ENCODE measurements around the gene ALOX5. TPM values are rescaled to one million over a fixed set of nuclear protein-coding genes. Genes with fewer than 3 reads are reported as not detected.

Gene ALOX5
- total RNA-seq, 1 experiment from 2014 or later = 3.4 TPM

DNA sequence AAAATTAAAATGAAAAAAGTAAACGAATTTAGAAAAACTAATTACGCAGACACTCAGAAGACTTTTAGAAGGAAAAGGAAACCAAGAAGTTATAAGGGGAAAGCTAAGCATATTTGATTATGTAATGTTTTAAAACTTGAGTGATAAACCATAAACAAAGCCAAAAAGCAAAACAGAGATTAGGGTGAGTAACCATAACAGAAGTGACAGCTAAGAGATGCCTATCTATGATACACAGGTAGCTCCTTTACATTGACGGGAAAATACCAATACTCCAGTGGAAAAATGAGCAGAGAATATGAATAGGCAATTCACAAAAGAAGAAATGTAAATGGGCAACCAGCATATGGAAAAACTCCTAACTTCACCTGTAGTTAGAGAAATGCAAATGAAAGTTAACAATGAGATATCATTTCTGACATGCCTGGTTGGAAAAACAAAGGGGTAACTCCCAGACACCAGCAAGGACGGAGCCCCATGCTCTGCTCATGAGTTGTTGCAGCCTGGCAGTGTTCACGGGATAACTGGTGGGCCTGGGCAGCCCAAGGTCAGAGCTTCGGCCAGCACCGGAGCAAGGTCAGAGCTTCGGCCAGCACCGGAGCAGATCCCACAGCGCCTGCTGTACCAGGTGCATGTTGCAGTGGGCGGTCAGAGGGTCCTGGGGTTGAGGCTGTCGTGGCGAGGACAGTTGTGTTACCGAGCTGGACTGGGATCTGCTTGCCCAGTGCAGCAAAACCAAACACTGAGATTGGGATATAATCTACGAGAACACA lies 58.9 kb downstream of the ALOX5 start (continued):
- TF ChIP-seq, protein P1, sequence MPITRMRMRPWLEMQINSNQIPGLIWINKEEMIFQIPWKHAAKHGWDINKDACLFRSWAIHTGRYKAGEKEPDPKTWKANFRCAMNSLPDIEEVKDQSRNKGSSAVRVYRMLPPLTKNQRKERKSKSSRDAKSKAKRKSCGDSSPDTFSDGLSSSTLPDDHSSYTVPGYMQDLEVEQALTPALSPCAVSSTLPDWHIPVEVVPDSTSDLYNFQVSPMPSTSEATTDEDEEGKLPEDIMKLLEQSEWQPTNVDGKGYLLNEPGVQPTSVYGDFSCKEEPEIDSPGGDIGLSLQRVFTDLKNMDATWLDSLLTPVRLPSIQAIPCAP (CRISPR knock-in tag; IDR thresholded peaks at IDR 0.05) = no peak
- TF ChIP-seq, protein P2, sequence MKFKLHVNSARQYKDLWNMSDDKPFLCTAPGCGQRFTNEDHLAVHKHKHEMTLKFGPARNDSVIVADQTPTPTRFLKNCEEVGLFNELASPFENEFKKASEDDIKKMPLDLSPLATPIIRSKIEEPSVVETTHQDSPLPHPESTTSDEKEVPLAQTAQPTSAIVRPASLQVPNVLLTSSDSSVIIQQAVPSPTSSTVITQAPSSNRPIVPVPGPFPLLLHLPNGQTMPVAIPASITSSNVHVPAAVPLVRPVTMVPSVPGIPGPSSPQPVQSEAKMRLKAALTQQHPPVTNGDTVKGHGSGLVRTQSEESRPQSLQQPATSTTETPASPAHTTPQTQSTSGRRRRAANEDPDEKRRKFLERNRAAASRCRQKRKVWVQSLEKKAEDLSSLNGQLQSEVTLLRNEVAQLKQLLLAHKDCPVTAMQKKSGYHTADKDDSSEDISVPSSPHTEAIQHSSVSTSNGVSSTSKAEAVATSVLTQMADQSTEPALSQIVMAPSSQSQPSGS (CRISPR knock-in tag; IDR thresholded peaks at IDR 0.05; ENCODE audit: borderline replicate concordance, low read depth) = no peak
- no peak for TF ChIP-seq FOXK1 (CRISPR knock-in tag; IDR thresholded peaks at IDR 0.05)
- TF ChIP-seq, protein P3, sequence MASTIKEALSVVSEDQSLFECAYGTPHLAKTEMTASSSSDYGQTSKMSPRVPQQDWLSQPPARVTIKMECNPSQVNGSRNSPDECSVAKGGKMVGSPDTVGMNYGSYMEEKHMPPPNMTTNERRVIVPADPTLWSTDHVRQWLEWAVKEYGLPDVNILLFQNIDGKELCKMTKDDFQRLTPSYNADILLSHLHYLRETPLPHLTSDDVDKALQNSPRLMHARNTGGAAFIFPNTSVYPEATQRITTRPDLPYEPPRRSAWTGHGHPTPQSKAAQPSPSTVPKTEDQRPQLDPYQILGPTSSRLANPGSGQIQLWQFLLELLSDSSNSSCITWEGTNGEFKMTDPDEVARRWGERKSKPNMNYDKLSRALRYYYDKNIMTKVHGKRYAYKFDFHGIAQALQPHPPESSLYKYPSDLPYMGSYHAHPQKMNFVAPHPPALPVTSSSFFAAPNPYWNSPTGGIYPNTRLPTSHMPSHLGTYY (CRISPR knock-in tag; IDR thresholded peaks at IDR 0.05) = no peak
- TF ChIP-seq ZNF138 (CRISPR knock-in tag; conservative IDR thresholded peaks at IDR 0.05) = no peak
- TF ChIP-seq, protein P4, sequence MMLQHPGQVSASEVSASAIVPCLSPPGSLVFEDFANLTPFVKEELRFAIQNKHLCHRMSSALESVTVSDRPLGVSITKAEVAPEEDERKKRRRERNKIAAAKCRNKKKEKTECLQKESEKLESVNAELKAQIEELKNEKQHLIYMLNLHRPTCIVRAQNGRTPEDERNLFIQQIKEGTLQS (CRISPR knock-in tag; conservative IDR thresholded peaks at IDR 0.05) = no peak
- TF ChIP-seq, protein P5, sequence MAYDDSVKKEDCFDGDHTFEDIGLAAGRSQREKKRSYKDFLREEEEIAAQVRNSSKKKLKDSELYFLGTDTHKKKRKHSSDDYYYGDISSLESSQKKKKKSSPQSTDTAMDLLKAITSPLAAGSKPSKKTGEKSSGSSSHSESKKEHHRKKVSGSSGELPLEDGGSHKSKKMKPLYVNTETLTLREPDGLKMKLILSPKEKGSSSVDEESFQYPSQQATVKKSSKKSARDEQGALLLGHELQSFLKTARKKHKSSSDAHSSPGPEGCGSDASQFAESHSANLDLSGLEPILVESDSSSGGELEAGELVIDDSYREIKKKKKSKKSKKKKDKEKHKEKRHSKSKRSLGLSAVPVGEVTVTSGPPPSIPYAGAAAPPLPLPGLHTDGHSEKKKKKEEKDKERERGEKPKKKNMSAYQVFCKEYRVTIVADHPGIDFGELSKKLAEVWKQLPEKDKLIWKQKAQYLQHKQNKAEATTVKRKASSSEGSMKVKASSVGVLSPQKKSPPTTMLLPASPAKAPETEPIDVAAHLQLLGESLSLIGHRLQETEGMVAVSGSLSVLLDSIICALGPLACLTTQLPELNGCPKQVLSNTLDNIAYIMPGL (CRISPR knock-in tag; IDR thresholded peaks at IDR 0.05) = no peak
- TF ChIP-seq ZNF219 (CRISPR knock-in tag; IDR thresholded peaks at IDR 0.05; ENCODE audit: borderline replicate concordance) = no peak
- TF ChIP-seq, protein P6, sequence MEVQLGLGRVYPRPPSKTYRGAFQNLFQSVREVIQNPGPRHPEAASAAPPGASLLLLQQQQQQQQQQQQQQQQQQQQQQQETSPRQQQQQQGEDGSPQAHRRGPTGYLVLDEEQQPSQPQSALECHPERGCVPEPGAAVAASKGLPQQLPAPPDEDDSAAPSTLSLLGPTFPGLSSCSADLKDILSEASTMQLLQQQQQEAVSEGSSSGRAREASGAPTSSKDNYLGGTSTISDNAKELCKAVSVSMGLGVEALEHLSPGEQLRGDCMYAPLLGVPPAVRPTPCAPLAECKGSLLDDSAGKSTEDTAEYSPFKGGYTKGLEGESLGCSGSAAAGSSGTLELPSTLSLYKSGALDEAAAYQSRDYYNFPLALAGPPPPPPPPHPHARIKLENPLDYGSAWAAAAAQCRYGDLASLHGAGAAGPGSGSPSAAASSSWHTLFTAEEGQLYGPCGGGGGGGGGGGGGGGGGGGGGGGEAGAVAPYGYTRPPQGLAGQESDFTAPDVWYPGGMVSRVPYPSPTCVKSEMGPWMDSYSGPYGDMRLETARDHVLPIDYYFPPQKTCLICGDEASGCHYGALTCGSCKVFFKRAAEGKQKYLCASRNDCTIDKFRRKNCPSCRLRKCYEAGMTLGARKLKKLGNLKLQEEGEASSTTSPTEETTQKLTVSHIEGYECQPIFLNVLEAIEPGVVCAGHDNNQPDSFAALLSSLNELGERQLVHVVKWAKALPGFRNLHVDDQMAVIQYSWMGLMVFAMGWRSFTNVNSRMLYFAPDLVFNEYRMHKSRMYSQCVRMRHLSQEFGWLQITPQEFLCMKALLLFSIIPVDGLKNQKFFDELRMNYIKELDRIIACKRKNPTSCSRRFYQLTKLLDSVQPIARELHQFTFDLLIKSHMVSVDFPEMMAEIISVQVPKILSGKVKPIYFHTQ (CRISPR knock-in tag; IDR thresholded peaks at IDR 0.05) = no peak
- no peak for TF ChIP-seq SOX15 (CRISPR knock-in tag; IDR thresholded peaks at IDR 0.05)
- TF ChIP-seq ESRRA (CRISPR knock-in tag; IDR thresholded peaks at IDR 0.05; ENCODE audit: borderline replicate concordance) = no peak

DNA sequence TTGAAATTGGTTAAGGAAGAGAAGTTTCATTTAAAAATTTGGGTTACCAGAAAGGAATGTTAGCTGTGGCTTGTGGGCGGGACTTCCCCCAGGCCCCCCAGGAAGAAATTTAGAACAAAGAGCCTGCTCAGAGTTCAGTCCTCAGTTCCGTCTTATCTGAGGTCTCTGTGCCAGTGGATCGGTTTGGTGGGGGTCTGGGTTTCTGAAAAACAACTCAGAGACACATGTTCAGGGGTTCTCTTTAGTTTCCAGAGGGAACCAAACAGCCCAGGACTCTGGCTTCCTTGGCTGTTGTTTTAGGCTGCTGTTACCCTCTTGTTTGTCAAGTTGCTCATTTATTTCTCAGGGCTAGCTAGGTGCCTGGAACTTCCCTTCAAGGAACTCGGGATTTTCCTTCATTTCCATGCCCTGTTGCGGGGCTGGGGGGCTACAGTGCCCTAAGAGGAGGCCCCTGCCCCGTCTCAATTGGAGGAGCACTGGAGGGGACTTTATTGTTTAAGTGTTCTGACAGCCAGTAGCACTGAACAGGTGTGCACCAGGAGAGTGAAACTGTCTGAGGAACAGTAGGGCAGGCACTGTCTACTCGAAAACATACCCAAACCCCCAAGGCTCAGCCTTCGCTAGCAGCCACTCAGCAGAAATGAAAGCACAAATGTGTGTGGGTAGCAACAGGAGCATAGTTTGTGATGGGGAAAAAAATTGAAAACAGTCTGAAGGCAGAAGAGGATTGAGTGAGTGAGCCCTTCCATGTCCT lies 59.9 kb downstream of the ALOX5 start:
- H3K27me3 Mint-ChIP-seq (ENCODE audit: low read depth) = no peaks in the 10 kb centered on the region
- no peak for ATAC-seq
- no peak overlapping the region for H3K4me3 Mint-ChIP-seq
- peaks cover 17% of the 10 kb centered on the region for H3K9me3 Mint-ChIP-seq
- TF ChIP-seq, protein P7, sequence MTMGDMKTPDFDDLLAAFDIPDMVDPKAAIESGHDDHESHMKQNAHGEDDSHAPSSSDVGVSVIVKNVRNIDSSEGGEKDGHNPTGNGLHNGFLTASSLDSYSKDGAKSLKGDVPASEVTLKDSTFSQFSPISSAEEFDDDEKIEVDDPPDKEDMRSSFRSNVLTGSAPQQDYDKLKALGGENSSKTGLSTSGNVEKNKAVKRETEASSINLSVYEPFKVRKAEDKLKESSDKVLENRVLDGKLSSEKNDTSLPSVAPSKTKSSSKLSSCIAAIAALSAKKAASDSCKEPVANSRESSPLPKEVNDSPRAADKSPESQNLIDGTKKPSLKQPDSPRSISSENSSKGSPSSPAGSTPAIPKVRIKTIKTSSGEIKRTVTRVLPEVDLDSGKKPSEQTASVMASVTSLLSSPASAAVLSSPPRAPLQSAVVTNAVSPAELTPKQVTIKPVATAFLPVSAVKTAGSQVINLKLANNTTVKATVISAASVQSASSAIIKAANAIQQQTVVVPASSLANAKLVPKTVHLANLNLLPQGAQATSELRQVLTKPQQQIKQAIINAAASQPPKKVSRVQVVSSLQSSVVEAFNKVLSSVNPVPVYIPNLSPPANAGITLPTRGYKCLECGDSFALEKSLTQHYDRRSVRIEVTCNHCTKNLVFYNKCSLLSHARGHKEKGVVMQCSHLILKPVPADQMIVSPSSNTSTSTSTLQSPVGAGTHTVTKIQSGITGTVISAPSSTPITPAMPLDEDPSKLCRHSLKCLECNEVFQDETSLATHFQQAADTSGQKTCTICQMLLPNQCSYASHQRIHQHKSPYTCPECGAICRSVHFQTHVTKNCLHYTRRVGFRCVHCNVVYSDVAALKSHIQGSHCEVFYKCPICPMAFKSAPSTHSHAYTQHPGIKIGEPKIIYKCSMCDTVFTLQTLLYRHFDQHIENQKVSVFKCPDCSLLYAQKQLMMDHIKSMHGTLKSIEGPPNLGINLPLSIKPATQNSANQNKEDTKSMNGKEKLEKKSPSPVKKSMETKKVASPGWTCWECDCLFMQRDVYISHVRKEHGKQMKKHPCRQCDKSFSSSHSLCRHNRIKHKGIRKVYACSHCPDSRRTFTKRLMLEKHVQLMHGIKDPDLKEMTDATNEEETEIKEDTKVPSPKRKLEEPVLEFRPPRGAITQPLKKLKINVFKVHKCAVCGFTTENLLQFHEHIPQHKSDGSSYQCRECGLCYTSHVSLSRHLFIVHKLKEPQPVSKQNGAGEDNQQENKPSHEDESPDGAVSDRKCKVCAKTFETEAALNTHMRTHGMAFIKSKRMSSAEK (CRISPR knock-in tag; IDR thresholded peaks at IDR 0.05; ENCODE audit: borderline replicate concordance) = no peak
- TF ChIP-seq, protein P8, sequence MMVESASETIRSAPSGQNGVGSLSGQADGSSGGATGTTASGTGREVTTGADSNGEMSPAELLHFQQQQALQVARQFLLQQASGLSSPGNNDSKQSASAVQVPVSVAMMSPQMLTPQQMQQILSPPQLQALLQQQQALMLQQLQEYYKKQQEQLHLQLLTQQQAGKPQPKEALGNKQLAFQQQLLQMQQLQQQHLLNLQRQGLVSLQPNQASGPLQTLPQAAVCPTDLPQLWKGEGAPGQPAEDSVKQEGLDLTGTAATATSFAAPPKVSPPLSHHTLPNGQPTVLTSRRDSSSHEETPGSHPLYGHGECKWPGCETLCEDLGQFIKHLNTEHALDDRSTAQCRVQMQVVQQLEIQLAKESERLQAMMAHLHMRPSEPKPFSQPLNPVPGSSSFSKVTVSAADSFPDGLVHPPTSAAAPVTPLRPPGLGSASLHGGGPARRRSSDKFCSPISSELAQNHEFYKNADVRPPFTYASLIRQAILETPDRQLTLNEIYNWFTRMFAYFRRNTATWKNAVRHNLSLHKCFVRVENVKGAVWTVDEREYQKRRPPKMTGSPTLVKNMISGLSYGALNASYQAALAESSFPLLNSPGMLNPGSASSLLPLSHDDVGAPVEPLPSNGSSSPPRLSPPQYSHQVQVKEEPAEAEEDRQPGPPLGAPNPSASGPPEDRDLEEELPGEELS (CRISPR knock-in tag; IDR thresholded peaks at IDR 0.05) = no peak
- TF ChIP-seq, protein P2 (CRISPR knock-in tag; IDR thresholded peaks at IDR 0.05; ENCODE audit: borderline replicate concordance, low read depth) = no peak
- TF ChIP-seq TEAD1 (CRISPR knock-in tag; IDR thresholded peaks at IDR 0.05) (no peak), TCF7 (CRISPR knock-in tag; IDR thresholded peaks at IDR 0.05; ENCODE audit: low read depth) (no peak)
- peak overlapping the region; percentile 75 for H3K27ac Mint-ChIP-seq
- ChIA-PET CTCF (interaction anchor here (2.0 kb wide), 1 partner anchor 184 kb away, joined by 9 read pairs; no protein-coding TSS in a partner anchor), POLR2A (interaction anchor here (0.9 to 1.0 kb wide), 2 partner anchors 15 to 19 kb away, joined by 3 to 4 read pairs; no protein-coding TSS in a partner anchor)
- DNase-seq (ENCODE audit: low spot score) = no peak
- peaks cover 34% of the 10 kb centered on the region for H3K4me1 Mint-ChIP-seq
- peaks cover 13% of the 10 kb centered on the region for H3K36me3 Mint-ChIP-seq

All from WTC11 (cell line).